ENCODE measurements around the gene ZFP90. TPM values are rescaled to one million over a fixed set of nuclear protein-coding genes. Genes with fewer than 3 reads are reported as not detected.
A peak's percentile ranks its signal among the peaks of the same experiment; 100 is the strongest.

The ZFP90 gene
- total and polyA plus RNA-seq, 4 donors: 2.1 to 18.9 (median 5.6) TPM

DNA sequence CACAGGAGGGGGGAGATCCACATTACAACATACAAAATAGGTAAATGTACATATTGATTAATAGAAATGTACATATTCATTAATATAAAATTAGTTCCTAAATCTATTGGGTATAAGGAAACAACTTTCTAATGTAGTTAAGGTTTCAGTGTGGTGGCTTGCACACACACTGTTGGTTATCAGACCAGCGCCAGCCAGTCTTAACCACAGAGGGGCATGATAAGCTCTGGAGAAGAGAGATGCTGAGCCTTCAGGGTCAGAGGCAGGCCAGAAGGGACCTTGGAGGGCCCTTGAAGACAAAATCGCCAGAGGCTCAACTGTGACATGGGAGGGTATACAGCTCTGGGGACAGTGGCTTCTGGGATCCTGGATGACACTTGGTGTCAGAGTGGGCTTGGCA lies 10.9 kb upstream of the ZFP90 start (continued):
- no peak for TF ChIP-seq YY1 (IDR thresholded peaks at IDR 0.05)
- no peak for TF ChIP-seq HNF4A (conservative IDR thresholded peaks at IDR 0.05)
- no peak for TF ChIP-seq TAF1 (conservative IDR thresholded peaks at IDR 0.05)
- no peak for TF ChIP-seq GABPA (IDR thresholded peaks at IDR 0.05 in 1 of 2, conservative IDR thresholded peaks at IDR 0.05 in 1 of 2)
- TF ChIP-seq, protein P1, sequence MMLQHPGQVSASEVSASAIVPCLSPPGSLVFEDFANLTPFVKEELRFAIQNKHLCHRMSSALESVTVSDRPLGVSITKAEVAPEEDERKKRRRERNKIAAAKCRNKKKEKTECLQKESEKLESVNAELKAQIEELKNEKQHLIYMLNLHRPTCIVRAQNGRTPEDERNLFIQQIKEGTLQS (IDR thresholded peaks at IDR 0.05): no peak
- TF ChIP-seq, protein P2, sequence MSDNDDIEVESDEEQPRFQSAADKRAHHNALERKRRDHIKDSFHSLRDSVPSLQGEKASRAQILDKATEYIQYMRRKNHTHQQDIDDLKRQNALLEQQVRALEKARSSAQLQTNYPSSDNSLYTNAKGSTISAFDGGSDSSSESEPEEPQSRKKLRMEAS (IDR thresholded peaks at IDR 0.05): no peak
- TF ChIP-seq SP1 (IDR thresholded peaks at IDR 0.05): no peak

DNA sequence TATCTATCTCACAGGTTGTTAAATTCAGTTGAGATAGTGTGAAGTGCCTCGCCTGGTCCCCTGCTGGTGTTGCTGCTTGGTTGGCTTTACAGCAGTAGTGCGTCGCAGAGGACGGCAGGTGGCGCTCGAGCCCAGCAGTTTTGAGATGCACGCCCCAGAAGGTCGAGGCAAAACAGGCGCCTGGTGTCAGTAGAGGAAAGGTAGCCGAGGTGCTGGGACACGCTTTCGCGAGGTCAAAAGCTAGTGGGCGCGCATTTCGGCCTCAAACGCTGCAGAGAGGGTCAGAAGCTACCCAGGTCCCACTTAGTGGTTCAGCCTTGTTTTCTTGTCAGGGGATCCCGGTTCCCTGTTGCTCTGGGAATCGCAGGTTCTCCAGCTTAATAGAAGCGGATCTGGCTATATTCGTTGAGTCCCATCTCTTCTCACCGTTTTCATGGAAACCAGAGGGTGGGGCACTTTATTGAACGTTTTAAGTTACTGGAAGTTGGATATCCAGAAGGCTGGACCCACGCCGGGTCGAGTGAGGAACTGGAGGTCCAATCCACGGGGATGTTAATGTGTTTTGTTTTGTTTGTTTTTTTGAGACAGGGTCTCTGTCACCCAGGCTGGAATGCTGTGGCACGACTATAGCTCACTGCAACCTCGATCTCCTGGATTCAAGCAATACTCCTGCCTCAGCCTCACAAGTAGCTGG lies 10.3 kb upstream of the ZFP90 start:
- H3K4me1 ChIP-seq (ENCODE audit: control insufficient read depth in 4 of 4, insufficient read depth in 4 of 4, low read length in 3 of 4): peaks cover 2 to 25% (median 16%) of the 10 kb centered on the region in 4 donors
- H3K27me3 ChIP-seq (ENCODE audit: control insufficient read depth in 4 of 4, insufficient read depth in 4 of 4, low read length in 3 of 4): no peaks in the 10 kb centered on the region
- H3K4me3 ChIP-seq (ENCODE audit: low read depth in 1 of 3, low read length in 3 of 3): no peak overlapping the region
- DNase-seq (ENCODE audit: low spot score): peak; percentile 93
- TF ChIP-seq HNF4G (IDR thresholded peaks at IDR 0.05) (no peak), FOXA1 (IDR thresholded peaks at IDR 0.05) (no peak), EGR1 (IDR thresholded peaks at IDR 0.05; ENCODE audit: low read depth in 2 of 2) (no peak), NR2F2 (IDR thresholded peaks at IDR 0.05) (peak; percentile 86), TAF1 (conservative IDR thresholded peaks at IDR 0.05) (no peak), HNF4A (conservative IDR thresholded peaks at IDR 0.05) (peak in 1 of 2 donors; percentile 6), RXRA (IDR thresholded peaks at IDR 0.05) (peak; percentile 78 to 85), RAD21 (IDR thresholded peaks at IDR 0.05) (peak; percentile 99), JUND (IDR thresholded peaks at IDR 0.05) (no peak), SP1 (IDR thresholded peaks at IDR 0.05) (peak; percentile 55), YY1 (IDR thresholded peaks at IDR 0.05) (no peak)
- TF ChIP-seq, protein P3, sequence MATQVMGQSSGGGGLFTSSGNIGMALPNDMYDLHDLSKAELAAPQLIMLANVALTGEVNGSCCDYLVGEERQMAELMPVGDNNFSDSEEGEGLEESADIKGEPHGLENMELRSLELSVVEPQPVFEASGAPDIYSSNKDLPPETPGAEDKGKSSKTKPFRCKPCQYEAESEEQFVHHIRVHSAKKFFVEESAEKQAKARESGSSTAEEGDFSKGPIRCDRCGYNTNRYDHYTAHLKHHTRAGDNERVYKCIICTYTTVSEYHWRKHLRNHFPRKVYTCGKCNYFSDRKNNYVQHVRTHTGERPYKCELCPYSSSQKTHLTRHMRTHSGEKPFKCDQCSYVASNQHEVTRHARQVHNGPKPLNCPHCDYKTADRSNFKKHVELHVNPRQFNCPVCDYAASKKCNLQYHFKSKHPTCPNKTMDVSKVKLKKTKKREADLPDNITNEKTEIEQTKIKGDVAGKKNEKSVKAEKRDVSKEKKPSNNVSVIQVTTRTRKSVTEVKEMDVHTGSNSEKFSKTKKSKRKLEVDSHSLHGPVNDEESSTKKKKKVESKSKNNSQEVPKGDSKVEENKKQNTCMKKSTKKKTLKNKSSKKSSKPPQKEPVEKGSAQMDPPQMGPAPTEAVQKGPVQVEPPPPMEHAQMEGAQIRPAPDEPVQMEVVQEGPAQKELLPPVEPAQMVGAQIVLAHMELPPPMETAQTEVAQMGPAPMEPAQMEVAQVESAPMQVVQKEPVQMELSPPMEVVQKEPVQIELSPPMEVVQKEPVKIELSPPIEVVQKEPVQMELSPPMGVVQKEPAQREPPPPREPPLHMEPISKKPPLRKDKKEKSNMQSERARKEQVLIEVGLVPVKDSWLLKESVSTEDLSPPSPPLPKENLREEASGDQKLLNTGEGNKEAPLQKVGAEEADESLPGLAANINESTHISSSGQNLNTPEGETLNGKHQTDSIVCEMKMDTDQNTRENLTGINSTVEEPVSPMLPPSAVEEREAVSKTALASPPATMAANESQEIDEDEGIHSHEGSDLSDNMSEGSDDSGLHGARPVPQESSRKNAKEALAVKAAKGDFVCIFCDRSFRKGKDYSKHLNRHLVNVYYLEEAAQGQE (IDR thresholded peaks at IDR 0.05): no peak
- TF ChIP-seq, protein P1 (IDR thresholded peaks at IDR 0.05): no peak
- TF ChIP-seq, protein P4, sequence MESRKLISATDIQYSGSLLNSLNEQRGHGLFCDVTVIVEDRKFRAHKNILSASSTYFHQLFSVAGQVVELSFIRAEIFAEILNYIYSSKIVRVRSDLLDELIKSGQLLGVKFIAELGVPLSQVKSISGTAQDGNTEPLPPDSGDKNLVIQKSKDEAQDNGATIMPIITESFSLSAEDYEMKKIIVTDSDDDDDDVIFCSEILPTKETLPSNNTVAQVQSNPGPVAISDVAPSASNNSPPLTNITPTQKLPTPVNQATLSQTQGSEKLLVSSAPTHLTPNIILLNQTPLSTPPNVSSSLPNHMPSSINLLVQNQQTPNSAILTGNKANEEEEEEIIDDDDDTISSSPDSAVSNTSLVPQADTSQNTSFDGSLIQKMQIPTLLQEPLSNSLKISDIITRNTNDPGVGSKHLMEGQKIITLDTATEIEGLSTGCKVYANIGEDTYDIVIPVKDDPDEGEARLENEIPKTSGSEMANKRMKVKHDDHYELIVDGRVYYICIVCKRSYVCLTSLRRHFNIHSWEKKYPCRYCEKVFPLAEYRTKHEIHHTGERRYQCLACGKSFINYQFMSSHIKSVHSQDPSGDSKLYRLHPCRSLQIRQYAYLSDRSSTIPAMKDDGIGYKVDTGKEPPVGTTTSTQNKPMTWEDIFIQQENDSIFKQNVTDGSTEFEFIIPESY (IDR thresholded peaks at IDR 0.05): no peak
- TF ChIP-seq, protein P2 (IDR thresholded peaks at IDR 0.05): no peak
- TF ChIP-seq, protein P5, sequence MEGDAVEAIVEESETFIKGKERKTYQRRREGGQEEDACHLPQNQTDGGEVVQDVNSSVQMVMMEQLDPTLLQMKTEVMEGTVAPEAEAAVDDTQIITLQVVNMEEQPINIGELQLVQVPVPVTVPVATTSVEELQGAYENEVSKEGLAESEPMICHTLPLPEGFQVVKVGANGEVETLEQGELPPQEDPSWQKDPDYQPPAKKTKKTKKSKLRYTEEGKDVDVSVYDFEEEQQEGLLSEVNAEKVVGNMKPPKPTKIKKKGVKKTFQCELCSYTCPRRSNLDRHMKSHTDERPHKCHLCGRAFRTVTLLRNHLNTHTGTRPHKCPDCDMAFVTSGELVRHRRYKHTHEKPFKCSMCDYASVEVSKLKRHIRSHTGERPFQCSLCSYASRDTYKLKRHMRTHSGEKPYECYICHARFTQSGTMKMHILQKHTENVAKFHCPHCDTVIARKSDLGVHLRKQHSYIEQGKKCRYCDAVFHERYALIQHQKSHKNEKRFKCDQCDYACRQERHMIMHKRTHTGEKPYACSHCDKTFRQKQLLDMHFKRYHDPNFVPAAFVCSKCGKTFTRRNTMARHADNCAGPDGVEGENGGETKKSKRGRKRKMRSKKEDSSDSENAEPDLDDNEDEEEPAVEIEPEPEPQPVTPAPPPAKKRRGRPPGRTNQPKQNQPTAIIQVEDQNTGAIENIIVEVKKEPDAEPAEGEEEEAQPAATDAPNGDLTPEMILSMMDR (IDR thresholded peaks at IDR 0.05; ENCODE audit: low read depth, low read length, missing input control): peak; percentile 94
- no peak overlapping the region for H3K27ac ChIP-seq (ENCODE audit: low read depth in 1 of 2, low read length in 2 of 2)
- H3K36me3 ChIP-seq (ENCODE audit: control insufficient read depth in 4 of 4, insufficient read depth in 3 of 4, low read depth in 1 of 4, low read length in 3 of 4): peaks cover 0 to under 1% (median 0%) of the 10 kb centered on the region in 4 donors
- 18% methylated on average over 29 of the region's 29 CpGs for WGBS
- no peak overlapping the region for H3K9ac ChIP-seq (ENCODE audit: low read depth in 1 of 2, low read length in 2 of 2)
- no peaks in the 10 kb centered on the region for H3K9me3 ChIP-seq (ENCODE audit: control insufficient read depth in 4 of 4, low read length in 3 of 4)
